GM19043 (cell line): ENCODE data around the gene ICA1.

ENCODE experiments used
- ATAC-seq: cut with Tn5 transposase; IDR thresholded peaks from one replicate; pipeline ENCODE4 v1.9.1; 2021; ENCODE audit warnings: low read depth; ENCODE audit not compliant: unreplicated experiment

The ICA1 gene

GRCh38 chr7:8136051-8136730, 125.8 kb downstream of the ICA1 start:
- no peak for ATAC-seq

GRCh38 chr7:8135417-8135816, 126.5 kb downstream of the ICA1 start:
- ATAC-seq = no peak

- peak; percentile 46 for ATAC-seq
Measured at GRCh38 chr7:8134089-8134733, 127.8 kb downstream of the ICA1 start.

GRCh38 chr7:8133188-8133848, 128.6 kb downstream of the ICA1 start:
- ATAC-seq = peak; percentile 43

- peak; percentile 50 for ATAC-seq
Measured at GRCh38 chr7:8131694-8132605, 130.0 kb downstream of the ICA1 start.

GRCh38 chr7:8130663-8131062, 131.3 kb downstream of the ICA1 start:
- ATAC-seq = no peak

- ATAC-seq = no peak
Measured at GRCh38 chr7:8129318-8129659, 132.7 kb downstream of the ICA1 start.

- ATAC-seq = no peak
Measured at GRCh38 chr7:8128449-8129317, 133.3 kb downstream of the ICA1 start.

- no peak for ATAC-seq
Measured at GRCh38 chr7:8126601-8127167, 135.3 kb downstream of the ICA1 start.

GRCh38 chr7:8125680-8126444, 136.1 kb downstream of the ICA1 start:
- peak; percentile 73 for ATAC-seq

- ATAC-seq = no peak
Measured at GRCh38 chr7:8121243-8121642, 140.7 kb downstream of the ICA1 start.

GRCh38 chr7:8120390-8121058, 141.4 kb downstream of the ICA1 start:
- ATAC-seq = no peak

GRCh38 chr7:8119262-8119661, 142.7 kb downstream of the ICA1 start:
- ATAC-seq = no peak

- ATAC-seq = no peak
Measured at GRCh38 chr7:8117195-8117594, 144.8 kb downstream of the ICA1 start.

GRCh38 chr7:8115547-8116402, 146.2 kb downstream of the ICA1 start:
- ATAC-seq = peak; percentile 87

GRCh38 chr7:8114175-8114574, 147.8 kb downstream of the ICA1 start:
- no peak for ATAC-seq

GRCh38 chr7:8113184-8113583, 148.8 kb downstream of the ICA1 start:
- ATAC-seq = no peak
